Measurements from ENCODE around the gene FAM76A.
"Not testable (repeated sequence)": the region's sequence is repeated elsewhere in the genome, so short reads cannot be mapped to it uniquely, and the experiment has no call there.

The FAM76A gene

DNA sequence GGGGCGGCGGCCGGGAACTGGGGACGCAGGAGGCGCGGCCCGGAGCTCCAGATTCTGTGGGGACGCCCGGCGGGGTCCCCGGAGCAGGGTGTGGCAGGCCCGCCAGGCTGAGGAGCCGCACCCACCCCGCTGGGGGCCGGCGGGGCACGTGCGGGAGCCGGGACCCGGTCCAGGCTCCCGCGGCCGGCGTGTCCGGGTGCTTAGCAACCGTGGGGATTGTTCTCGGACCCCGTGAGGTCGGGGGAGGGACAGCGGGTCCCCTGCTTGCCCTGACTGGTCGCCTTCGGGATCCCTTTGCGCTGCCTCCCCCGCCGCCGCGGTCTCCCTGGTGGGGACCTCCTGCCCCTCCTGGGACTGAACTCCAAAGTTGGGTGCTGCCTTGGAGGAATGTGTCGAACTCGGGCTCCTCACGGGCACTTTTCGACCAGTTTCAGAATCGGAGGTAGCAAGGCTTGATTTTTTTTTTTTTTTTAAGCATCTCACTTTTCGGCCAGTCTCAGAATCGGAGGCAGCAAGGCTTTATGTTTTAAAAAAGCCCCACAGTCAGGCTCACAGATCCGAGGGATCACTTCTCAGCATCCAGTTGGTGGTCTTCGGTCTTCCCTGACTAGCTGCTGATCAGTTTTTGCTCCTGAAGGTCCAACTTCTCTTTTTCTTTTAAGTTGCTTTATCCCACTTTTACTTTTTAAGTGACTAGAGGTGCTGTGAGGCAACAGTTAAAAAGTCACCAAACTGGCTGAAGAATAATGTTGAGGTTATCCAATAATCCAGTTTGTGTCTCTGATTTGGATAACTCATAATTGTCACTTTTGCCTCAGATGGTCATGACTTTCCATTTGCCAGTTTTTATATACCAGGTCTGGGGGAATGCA lies 648 bp downstream of the FAM76A start:
- DNase-seq, result no peak

DNA sequence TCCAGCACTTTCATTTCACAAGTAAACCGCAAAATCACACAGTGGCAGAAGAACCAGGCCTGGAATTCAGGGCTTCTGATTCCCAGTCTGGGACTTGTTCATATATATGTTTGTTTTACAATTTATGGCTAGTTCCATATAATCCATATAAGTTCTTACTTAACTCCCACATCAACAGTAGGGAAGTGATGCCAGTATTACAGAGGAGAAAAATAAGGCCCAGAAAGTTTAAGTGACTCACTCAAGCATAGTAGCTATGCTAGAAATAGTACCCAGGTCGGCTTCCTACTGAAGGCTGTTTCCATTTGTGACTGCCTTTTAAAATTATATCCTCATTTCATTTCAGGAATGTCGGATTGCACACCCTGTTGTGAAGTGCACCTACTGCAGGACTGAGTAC lies 1.4 kb downstream of the FAM76A start:
- no peak for DNase-seq

DNA sequence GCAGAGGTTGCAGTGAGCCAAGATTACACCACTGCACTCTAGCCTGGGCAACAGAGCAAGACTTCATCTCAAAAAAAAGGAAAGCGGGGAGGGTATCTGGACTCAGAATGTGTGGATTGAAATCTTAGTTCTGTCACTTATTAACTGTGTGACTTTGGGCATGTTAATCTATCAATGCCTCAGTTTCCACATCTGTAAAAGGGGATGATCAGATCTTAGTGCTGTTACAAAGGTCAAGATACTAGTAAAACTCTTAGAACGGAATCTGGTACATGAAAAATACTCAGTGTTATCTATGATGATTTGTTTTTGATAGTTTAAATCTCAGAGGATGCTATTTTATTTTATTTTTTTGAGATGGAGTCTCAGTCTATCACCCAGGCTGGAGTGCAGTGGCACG lies 10.5 kb downstream of the FAM76A start:
- no peak for DNase-seq

DNA sequence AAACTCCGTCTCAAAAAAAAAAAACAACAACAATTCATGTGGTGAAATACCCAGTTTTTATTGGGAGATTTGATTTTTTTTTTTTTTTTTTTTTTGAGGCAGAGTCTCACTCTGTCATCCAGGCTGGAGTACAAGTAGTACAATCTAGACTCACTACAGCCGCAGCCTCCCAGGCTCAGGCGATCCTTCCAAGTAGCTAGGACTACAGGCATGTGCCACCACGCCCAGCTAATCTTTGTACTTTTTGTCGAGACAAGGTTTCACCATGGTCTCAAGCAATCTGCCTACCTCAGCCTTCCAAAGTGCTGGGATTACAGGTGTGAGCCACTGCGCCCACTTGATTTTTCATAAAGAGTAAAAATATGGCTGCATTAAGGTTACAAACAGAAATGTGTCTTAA lies 15.4 kb downstream of the FAM76A start:
- no peak for DNase-seq

DNA sequence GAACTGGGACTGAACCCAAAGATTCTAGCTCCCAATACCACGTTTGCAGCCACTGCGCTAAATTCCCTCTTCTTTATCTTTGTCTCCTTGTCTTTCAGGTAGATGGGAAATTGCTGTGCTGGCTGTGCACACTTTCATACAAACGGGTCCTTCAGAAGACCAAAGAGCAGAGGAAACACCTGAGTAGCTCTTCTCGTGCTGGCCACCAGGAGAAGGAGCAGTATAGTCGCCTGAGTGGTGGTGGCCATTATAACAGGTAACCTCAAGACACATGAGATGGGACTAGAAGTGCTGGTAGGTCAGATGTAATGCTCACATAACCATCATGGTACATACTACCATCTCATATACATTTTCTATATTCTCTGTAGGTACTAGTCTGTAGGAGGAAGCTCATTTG lies 18.8 kb downstream of the FAM76A start:
- no peak for DNase-seq

DNA sequence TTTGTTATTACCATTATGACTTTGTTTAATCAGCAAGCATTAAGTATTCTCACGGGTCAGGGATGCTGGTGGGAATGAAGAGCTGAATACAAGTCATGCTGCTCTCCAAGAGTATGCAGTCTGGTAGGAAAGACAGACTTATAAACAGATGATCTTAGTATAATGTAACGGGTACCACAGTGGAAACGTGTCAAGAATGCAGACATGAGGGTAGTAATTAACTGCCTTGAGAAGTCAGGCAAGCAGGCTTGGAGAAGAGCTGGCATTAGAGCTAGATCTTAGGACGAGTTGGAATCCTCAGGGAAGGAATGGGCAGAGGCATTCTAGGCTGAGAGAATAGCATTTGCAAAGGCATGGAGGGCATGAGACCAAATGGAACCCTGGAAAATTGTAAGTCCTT lies 19.7 kb downstream of the FAM76A start:
- no peak for DNase-seq

DNA sequence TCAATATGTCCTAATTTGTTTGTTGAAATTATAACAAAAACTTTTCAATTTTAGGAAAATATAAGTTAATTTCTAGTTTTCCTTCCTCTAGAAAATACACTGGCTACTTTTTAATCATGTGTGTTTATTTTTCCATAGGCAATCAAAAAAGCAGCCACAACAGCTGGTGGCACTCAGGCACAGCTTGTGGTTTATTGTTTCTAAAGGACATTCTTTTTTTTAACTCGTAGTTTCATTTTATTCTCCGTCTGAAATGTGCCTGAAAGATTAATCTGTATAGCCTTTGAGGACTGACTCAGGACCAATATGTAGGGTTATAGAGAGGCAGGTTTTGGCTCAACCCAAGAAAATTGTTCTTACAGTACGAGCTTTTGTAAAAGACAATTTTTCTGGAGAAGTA lies 26.6 kb downstream of the FAM76A start:
- DNase-seq, result peak; percentile 72

DNA sequence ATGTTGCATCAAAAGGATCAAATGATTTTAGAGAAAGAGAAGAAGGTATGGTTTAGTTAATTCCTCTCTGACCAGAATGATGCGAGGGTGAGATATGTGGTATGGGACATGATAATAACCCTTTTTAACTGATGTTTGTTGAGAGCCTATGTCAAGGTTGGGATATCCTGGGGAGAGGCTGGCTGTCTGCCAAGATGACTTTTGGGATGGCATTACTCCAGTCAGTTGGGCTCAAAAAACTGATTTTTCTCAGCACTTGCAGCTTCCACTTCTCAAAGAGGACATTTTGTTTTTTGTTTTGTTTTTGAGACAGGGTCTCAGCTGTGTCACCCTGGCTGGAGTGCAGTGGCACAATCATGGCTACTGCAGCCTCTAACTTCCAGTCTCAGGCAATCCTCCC lies 29.5 kb downstream of the FAM76A start:
- DNase-seq, result no peak

DNA sequence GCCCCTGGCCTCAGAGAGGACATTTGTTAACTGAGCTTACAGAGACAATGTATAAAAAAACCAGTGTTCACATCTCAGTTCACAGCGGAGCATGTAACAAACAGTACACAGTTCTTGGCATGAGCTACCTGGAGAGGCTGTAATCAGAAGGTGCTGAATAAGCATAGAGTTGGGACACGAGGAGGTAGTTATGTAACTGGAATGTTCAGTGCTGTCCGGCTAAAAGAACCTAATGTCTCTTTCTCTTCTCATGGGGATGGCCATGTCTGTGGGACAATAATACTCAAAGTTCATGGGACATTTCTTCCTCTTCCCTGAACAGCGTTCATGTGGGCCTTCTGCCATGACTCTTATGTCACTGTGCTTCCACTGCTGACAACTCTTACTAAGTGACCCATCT lies 30.1 kb downstream of the FAM76A start:
- no peak for DNase-seq

DNA sequence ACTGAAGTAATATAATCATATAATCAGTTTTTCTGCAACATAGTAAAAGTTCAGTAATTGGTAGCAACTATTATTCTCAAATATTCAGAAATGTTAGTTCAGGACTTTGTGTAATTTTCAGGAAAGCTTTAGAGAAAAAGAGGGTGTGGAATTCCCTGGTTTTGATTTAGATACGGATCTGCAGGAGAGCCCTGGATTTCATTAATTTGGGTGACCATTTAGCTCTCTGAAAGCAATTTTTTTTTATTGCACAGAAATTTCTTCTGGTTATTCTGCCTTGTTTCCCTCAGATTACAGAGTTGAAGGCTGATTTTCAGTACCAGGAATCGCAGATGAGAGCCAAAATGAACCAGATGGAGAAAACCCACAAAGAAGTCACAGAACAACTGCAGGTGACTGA lies 33.5 kb downstream of the FAM76A start:
- no peak for DNase-seq

DNA sequence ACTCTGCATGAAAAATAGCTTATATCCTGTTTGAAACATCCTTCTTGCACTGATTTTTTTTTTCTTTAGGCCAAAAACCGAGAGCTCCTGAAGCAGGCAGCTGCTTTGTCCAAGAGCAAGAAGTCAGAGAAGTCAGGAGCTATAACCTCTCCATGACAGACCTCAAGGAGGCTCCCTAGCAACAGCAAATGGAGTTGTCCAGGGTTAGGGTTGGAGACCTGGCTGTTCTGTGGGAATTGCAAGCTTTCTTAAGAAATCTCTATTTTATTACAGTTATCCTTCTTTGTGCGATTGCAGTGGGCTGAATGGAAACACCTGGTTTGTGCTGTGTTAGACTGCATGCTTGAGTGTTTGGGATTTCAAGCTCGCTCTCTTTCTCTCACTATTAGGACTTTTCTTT lies 34.7 kb downstream of the FAM76A start:
- no peak for DNase-seq

DNA sequence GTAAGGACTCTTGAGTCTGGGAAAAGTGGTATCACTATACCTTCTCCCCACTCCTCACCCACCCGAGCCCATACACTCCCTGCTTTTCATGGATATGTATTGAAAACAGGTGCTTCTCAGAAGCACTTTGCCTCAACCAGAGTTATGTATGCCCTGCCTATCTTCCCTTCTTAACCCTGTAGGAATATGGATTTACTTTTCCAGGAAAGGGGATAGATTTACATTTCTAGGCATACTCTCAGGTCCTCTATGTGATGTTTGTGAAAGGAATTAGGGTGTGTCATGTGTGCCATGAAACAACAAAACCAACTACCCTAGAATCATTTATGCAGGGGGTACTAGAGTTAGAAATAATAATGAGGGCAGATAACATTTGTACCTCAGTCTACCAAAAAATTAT lies 36.3 kb downstream of the FAM76A start:
- no peak for DNase-seq

DNA sequence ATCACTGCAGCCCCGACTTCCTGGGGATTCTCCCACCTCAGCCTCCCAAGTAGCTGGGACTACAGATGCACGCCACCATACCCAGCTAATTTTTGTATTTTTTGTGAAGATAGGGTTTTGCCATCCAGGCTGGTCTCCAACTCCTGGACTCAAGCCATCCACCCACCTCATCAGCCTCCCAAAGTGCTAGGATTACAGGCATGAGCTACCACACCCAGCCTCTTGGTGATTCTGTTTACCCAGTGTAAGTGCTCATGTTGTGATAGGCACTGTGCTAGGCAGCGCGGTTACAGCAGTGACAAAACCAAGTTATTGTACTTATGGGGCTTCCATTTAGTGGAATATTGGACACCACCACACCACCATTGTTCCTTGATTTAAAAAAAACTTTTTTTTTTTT lies 37.6 kb downstream of the FAM76A start:
- DNase-seq, result no peak

DNA sequence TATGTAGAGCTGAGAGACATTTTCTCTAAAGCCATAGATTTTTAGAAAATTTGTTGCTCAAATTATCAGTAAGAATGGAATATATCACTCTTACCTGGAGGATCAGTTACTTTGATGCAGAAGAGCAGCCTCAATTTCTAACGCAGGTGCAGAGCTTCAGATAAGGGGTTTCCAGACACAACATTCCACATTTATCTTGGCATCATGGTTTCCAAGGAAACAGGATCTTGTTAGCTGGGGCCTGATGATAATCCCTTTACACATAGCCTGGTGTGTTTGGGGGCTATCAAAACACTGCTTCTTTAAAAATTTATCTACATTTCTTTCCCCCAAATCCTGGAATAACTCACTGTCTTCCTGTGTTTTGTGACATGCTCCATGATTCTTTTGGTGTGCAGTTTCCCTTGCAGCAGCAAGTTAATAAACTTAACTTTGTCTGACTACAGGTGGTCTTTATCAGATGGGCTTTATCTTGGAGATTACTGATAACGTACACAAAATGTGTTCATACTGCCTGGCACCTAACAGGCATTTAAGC lies 44.6 kb downstream of the FAM76A start:
- no peak for DNase-seq

DNA sequence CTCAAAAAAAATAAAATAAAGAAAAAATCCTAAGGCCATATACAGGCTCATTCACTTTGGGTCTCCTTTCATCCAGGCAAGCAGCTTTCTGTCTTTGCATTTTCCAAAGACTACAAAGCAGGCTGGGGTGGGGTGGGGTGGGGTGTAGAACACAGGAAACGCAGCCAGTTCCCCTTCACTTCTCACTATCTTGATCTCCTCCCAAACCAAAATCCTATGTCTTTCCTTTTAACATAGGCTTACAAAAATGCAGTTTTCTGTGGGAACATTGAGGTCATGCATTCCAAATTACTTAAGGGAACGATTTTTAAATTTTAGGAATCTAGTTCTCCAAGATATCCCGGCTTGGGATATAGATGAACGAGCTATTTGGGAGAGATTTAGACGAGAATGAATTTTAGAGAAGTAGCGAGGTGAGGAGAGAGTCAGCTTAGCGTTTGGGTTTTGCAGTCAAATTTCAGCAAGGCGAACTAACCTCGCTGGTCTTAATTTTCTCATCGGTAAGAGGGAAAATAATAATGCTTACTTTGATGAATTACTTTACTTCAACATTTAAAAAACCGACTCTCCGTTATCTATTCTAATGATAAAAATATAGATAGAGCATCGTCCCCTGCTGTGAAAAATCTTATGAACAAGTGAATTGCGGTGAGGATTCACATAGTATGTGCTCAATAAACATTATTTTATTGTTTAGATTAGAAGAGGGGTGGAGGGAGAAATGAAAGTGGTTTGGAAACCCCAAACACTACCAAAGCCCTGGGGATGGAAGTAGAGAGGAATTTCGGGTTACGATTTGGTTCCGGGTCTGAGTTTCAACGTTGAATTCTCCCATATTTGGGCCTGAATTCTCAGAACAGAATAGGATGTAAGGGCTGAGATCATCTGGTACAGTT lies 46.5 kb downstream of the FAM76A start:
- DNase-seq, result no peak

DNA sequence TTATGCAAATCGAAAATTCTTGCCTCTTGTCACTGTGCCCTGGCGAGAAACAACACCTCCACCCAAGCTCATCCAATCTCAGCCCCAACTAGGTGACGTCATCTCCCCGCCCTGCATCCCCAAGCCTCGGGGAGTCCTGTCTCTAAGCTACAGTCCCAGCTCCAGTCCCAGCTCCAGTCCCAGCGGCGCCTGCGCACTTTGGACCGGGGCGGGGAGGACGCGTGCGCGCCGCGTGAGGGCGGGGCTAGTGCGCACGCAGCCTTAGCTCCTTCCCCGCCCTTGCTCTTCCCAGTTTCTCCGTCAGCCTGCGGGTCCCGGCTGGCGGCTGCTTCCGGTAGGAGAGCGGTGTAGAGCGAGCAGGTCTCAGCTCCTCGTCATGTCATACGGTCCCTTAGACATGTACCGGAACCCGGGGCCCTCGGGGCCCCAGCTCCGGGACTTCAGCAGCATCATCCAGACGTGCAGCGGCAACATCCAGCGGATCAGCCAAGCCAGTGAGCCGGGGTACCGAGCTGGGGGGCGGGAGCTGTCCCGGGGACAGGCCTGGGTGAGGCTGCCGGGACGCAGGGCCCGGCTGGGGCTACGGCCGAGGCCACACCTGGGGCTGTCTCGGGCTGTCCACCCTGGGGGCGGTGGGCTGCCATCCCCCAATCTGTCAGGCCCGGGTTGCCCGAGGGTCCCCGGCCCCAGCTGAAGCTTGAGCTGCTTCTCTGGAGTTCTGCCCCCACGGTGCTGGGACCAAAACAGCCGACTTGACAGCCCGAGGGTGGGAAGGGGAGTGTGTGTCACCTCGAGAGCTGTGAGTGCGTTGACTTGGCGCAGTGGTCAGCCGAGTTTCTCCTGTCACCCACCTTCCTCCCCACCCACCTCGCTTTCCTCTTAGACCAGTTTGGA lies 47.4 kb downstream of the FAM76A start, which contains the start of gene STX12:
Gene STX12, plus strand, starts transcription at position 288 of the 894 bp plus-strand sequence. Its CDS starts 89 bp downstream, at position 377.
- DNase-seq, result peak; percentile 99

DNA sequence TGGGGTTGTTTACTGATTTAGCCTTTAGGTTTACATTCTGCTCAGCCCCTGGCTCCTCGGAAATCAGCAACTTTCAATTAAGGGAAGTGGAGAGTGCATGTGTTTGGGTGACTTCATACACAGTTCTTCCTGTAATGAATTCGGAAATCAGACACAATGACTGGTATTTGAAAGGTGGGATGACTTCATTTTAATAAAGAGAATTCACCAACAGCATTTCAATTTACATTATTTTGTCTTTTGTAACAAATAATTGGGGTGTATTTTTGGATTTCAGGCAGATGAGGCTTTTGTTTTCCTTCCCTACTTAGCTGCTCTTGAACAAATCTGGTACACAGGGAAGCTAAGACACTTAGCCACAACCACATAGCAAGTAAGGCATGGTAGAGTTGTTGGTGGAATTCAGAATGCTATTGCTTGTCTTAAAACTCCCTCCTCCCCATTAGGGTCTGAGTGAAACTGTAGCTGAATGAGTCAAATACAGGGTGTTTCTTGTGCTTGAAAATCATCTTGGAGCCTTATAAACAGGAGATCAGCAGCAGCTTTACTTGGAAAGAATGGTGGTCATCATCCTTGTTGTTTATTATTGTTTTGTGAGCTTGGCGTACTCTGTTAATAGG lies 48.2 kb downstream of the FAM76A start:
- peak; percentile 32 for DNase-seq

DNA sequence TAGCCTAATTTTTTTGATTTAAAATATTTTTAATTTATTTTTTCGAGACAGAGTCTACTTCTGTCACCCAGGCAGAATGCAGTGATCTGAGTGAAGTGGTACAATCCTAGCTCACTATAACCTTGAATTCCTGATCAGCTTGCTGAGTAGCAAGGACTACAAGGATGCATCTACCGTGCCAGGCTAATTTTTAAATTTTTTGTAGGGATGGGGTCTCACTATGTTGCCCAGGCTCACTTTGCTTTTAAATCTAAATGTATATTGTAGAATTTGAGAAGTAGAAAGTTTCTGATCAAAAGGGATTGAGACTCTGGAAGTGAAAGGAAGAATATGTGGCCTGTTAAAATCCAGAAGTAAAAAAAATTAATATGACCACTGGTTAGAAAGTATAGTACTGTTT lies 48.9 kb downstream of the FAM76A start:
- DNase-seq, result no peak

DNA sequence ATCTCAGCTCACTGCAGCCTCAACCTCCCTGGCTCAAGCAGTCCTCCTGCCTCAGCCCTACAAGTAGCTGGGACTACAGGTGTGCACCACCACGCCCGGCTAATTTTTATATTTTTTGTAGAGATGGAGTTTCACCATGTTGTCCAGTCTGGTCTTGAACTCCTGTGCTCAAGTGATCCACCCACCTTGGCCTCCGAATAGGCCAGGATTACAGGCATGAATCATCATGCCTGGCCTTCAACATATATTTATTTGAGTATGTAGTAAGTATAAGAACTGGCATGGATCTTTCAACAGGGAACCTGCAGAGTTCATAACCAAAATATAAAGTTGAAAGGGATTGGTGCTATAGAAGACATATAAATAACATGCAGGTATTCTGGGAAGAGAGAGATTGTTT lies 49.6 kb downstream of the FAM76A start:
- not testable (repeated sequence) for DNase-seq

DNA sequence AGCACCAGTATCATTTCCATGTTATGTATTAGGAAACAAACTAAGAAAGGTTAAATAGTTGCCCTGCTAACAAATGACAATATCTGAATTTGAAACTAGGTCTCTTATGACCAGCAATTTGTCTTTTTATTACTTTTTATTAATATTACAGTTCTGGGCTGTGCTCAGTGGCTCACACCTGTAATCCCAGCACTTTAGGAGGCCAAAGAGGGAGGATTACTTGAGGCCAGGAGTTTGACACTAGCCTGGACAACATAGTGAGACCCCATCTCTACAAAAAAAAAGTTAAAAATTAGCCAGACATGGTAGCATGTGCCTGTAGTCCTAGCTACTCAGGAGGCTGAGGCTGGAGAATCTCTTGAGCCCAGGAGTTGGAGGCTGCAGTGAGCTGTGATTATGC lies 50.5 kb downstream of the FAM76A start:
- DNase-seq, result not testable (repeated sequence)

DNA sequence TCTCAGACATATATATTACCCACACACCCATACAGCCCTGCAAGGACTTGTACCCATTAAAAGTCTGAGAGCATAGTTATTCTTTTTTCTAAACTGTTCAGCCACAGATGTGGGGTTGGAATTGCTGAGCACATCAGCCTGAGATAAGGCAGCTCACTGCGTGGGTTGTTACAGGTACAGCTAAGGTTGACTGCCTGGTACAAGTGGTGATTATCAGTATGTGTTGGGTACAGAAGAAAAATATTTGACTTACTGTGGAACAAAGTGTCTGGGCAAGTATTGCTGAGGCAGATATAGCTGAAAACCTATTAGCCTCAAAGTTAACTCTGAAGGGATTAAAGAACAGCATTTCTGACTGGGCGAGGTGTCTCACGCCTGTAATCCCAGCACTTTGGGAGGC lies 52.3 kb downstream of the FAM76A start:
- DNase-seq, result no peak

DNA sequence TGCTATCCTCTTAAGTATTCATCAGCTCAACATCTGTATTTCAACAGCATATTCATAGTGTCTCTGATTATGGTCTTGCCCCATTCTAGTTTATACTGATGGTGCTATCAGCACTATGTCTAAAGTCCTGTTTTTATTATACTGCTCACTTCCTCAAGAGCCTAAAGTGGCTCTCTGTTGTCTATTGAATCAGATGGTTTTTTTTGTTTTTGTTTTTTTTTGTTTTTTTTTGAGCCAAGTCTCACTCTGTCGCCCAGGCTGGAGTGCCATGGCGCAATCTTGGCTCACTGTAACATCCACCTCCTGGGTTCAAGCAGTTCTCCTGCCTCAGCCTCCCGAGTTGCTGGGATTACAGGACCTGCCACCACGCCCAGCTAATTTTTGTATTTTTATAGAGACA lies 53.4 kb downstream of the FAM76A start:
- DNase-seq, result no peak

Data from DMS79 treated with DMSO at 0.1 percent for 48 hours (cell line).